Heart right ventricle (tissue), 16 donors: Measurements from ENCODE around the gene NECAB2. TPM values are rescaled to one million over a fixed set of nuclear protein-coding genes. Genes with fewer than 3 reads are reported as not detected.

Source experiments
- ATAC-seq, 8 donors: fragments of 200-7000 bp; cut with Tn5 transposase; one replicate each; pipeline ENCODE4 v1.9.1; 2020; ENCODE audit warnings: mild to moderate bottlenecking in 8 of 8, moderate library complexity in 8 of 8, moderate number of reproducible peaks in 1 of 8
- DNase-seq, 2 donors: peaks; one replicate each; pipeline ENCODE4 v3.0.0-alpha.2; 2020
- H3K27ac ChIP-seq, 10 donors: fragments of 200-600 bp; sonication (generic) in 2 of 10; one replicate each; pipeline versions ENCODE4 v1.5.0 to v1.8.0; 2020 to 2022; ENCODE audit warnings: mild to moderate bottlenecking in 3 of 10
- H3K27me3 ChIP-seq, 7 donors: fragments of 200-600 bp; one replicate each; pipeline ENCODE4 v1.8.0; 2021 to 2022; ENCODE audit warnings: mild to moderate bottlenecking in 2 of 7
- H3K36me3 ChIP-seq, 9 donors: fragments of 200-600 bp; sonication (generic) in 1 of 9; one replicate each; pipeline versions ENCODE4 v1.5.0 to v1.8.0; 2020 to 2022; ENCODE audit warnings: mild to moderate bottlenecking in 2 of 9
- H3K4me1 ChIP-seq, 9 donors: fragments of 200-600 bp; sonication (generic) in 1 of 9; one replicate each; pipeline versions ENCODE4 v1.5.0 to v1.8.0; 2020 to 2022; ENCODE audit warnings: mild to moderate bottlenecking in 4 of 9
- H3K4me3 ChIP-seq, 10 donors: fragments of 200-600 bp; sonication (generic) in 2 of 10; one replicate each; pipeline versions ENCODE4 v1.5.0 to v1.8.0; 2020 to 2022; ENCODE audit warnings: mild to moderate bottlenecking in 7 of 10, moderate library complexity in 2 of 10
- H3K9me3 ChIP-seq, 11 donors: fragments of 200-600 bp in 10 of 11; sonication (generic) in 2 of 11; one replicate each; pipeline versions ENCODE4 v1.5.0 to v1.8.0; 2013 to 2022; ENCODE audit warnings: mild to moderate bottlenecking in 2 of 11, control low read depth in 1 of 11, moderate library complexity in 1 of 11
- CTCF ChIP-seq, 9 donors: fragments of 200-600 bp; sonication (generic) in 2 of 9; IDR thresholded peaks; one replicate each; pipeline versions ENCODE4 v1.5.0 to v1.8.0; 2021 to 2022; ENCODE audit warnings: antibody characterized with exemption in 9 of 9, mild to moderate bottlenecking in 5 of 9, moderate library complexity in 1 of 9
- WGBS, 2 donors: extraction: QIAGEN DNeasy Blood & Tissue Kit; methylation state at CpG; one replicate each; pipeline ENCODE4 v1.1.7; 2013; ENCODE audit warnings: inconsistent platforms in 1 of 2; 5-methylcytosine and 5-hydroxymethylcytosine counted together
- intact Hi-C, 10 donors: fragments of 100-400 bp; cut with DNase I; formaldehyde crosslinking; loops; one replicate each; pipeline versions ENCODE4 v1.11.1 to v1.14.2; 2022
- polyA plus RNA-seq, 2 donors: library from polyadenylated mRNA; stranded (reverse); fragments of 200-250 nt; gene quantifications; one replicate each; pipeline ENCODE4 v1.2.3, GENCODE V29; 2013
- total RNA-seq, 10 donors: library from RNA; stranded (reverse); fragmentation: NEBNext Ultra II Directional in 3 of 10; extraction: Animal tissue kit (Norgen Biotek cat#: 25700) in 3 of 10; gene quantifications; one replicate each; pipeline versions ENCODE4 v1.2.1 to v1.2.4, GENCODE V29; 2021 to 2023
- donor health status: Arrhythmogenic right ventricular cardiomyopathy.
- donor health status: ischemic (EF 13 %, LVEDD 7.1; RV severe dilation, severe dysfunction).
- donor health status: healthy with polysubstance abuse.
- donor health status: DM: no; HTN: yes; CAD: no.
- donor health status: DM: no; HTN: no; CAD: no.
- donor health status: ischemic (EF 25% LVEDD 6.9; RV normal size, moderate dysfunction).
- donor health status: ischemic (EF 25% LVEDD 5.7; RV mildly dilated, moderate dysfunction).
- donor health status: healthy.
- donor health status: DM: yes; HTN: yes; CAD: no.
- donor health status: Ischemic cardiomyopathy.
- donor health status: ischemic (EF 35%, LVEDD 5.7; RV mildly dilated, moderate dysfunction).
- donor health status: nonischemic (EF 11% LVEDD 7.7; RV severe dilation, severe dysfunction).
- donor health status: DM: yes; HTN: yes; CAD: no.
- donor health status: PGD.
- donor health status: ischemic (EF 29% LVEDD 5.4; RV normal size, mild dysfunction).
- donor health status: nonischemic (EF 23%, LVEDD 6.1; RV moderate dilation, normal function).

Gene NECAB2
- total and polyA plus RNA-seq, 12 donors, result 0.32 to 3.2 (median 1.0) TPM

GRCh38 chr16:83971165-83972130 lies 3.4 kb downstream of the NECAB2 start:
- ATAC-seq, result no peak
- Histone ChIP-seq H3K27ac (no peak overlapping the region), H3K4me3 (no peak overlapping the region), H3K9me3 (no peaks in the 10 kb centered on the region), H3K27me3 (peaks cover 0 to 24% (median 8%) of the 10 kb centered on the region in 7 donors), H3K4me1 (no peaks in the 10 kb centered on the region), H3K36me3 (peaks cover 0 to 1% (median 0%) of the 10 kb centered on the region in 9 donors)
- intact Hi-C loops, result loop anchor here in 2 of 10 donors (5.0 to 10.0 kb wide), 2 partner anchors 73 to 86 kb away; partner anchors contain the start of gene SLC38A8 (in 1 of the 2)
- no peak for DNase-seq
- WGBS, 2 donors, result 75 to 80% methylated on average over 27 of the region's 27 CpGs
- no peak for TF ChIP-seq CTCF (IDR thresholded peaks at IDR 0.05)

GRCh38 chr16:83972256-83973008 lies 4.4 kb downstream of the NECAB2 start:
- ATAC-seq (no peak), DNase-seq (no peak)
- intact Hi-C loops, result loop anchor here in 2 of 10 donors (5.0 to 10.0 kb wide), 2 partner anchors 72 to 85 kb away; partner anchors contain the start of gene SLC38A8 (in 1 of the 2)
- WGBS, 2 donors, result 85% methylated on average over 19 of the region's 19 CpGs
- peaks cover 0 to under 1% (median 0%) of the 10 kb centered on the region in 11 donors for H3K9me3 ChIP-seq
- no peak overlapping the region for H3K4me3 ChIP-seq
- peaks cover 0 to 24% (median 8%) of the 10 kb centered on the region in 7 donors for H3K27me3 ChIP-seq
- H3K4me1 ChIP-seq, result no peaks in the 10 kb centered on the region
- no peak for TF ChIP-seq CTCF (IDR thresholded peaks at IDR 0.05)
- no peak overlapping the region for H3K27ac ChIP-seq
- no peaks in the 10 kb centered on the region for H3K36me3 ChIP-seq

- Histone ChIP-seq H3K9me3 (peaks cover 0 to 7% (median under 1%) of the 10 kb centered on the region in 11 donors), H3K27me3 (peaks cover 0 to 20% (median 8%) of the 10 kb centered on the region in 7 donors), H3K36me3 (no peaks in the 10 kb centered on the region), H3K4me3 (no peak overlapping the region), H3K4me1 (no peaks in the 10 kb centered on the region), H3K27ac (no peak overlapping the region)
- ATAC-seq (no peak), DNase-seq (no peak)
- 85 to 88% methylated on average over 10 of the region's 10 CpGs for WGBS, 2 donors
- no peak for TF ChIP-seq CTCF (IDR thresholded peaks at IDR 0.05)
- intact Hi-C loops, result loop anchor here in 2 of 10 donors (5.0 to 10.0 kb wide), 2 partner anchors 72 to 84 kb away; partner anchors contain the start of gene SLC38A8 (in 1 of the 2)
Observed at GRCh38 chr16:83973077-83973476, 5.0 kb downstream of the NECAB2 start.
